HEK293 (cell line): Measurements from ENCODE around the gene CETN3.

Source experiments
- CTCF ChIP-seq: fragments of 450-650 bp; formaldehyde crosslinking; IDR thresholded peaks from 2 replicates; pipeline ENCODE4 v1.5.1; 2016; ENCODE audit warnings: missing biosample characterization, missing genetic modification characterization
- MYNN ChIP-seq: fragments of 450-650 bp; formaldehyde crosslinking; IDR thresholded peaks from 2 replicates; pipeline ENCODE4 v1.5.1; 2016; ENCODE audit warnings: missing biosample characterization, missing genetic modification characterization, borderline replicate concordance
- ZNF155 ChIP-seq: fragments of 450-650 bp; formaldehyde crosslinking; IDR thresholded peaks from 2 replicates; pipeline ENCODE4 v1.5.1; 2016; ENCODE audit warnings: missing biosample characterization, missing genetic modification characterization
- ZNF2 ChIP-seq: fragments of 450-650 bp; formaldehyde crosslinking; IDR thresholded peaks from 2 replicates; pipeline ENCODE4 v1.5.1; 2016; ENCODE audit warnings: missing biosample characterization, missing genetic modification characterization
- ZNF391 ChIP-seq: fragments of 450-650 bp; formaldehyde crosslinking; IDR thresholded peaks from 2 replicates; pipeline ENCODE4 v1.5.1; 2016; ENCODE audit warnings: low read depth, missing biosample characterization, missing genetic modification characterization, borderline replicate concordance
- ZNF510 ChIP-seq: fragments of 450-650 bp; formaldehyde crosslinking; IDR thresholded peaks from 2 replicates; pipeline ENCODE4 v1.5.1; 2018; ENCODE audit warnings: mild to moderate bottlenecking, missing genetic modification characterization, missing biosample characterization; ENCODE audit not compliant: insufficient replicate concordance
- ZNF792 ChIP-seq: fragments of 450-650 bp; formaldehyde crosslinking; IDR thresholded peaks from 2 replicates; pipeline ENCODE4 v1.5.1; 2016; ENCODE audit warnings: missing biosample characterization, missing genetic modification characterization

- TF ChIP-seq ZNF510 (tag by site-specific recombination): no peak
- TF ChIP-seq ZNF2 (tag by site-specific recombination): no peak
- no peak for TF ChIP-seq ZNF391 (tag by site-specific recombination)
- TF ChIP-seq CTCF (tag by site-specific recombination): no peak
- TF ChIP-seq ZNF792: no peak
- no peak for TF ChIP-seq ZNF155 (tag by site-specific recombination)
- no peak for TF ChIP-seq MYNN (tag by site-specific recombination)
Observed at GRCh38 chr5:90424245-90424644, 14.7 kb upstream of the CETN3 start.
